Neural progenitor cell (in vitro differentiated cells): ENCODE measurements around the gene ARFRP1. TPM values are rescaled to one million over a fixed set of nuclear protein-coding genes. Genes with fewer than 3 reads are reported as not detected.

Experiments
- DNase-seq: peaks from one replicate; pipeline ENCODE4 v3.0.0-alpha.2; 2016; ENCODE audit warnings: low spot score
- H2AFZ ChIP-seq: fragments of 200-600 bp; sonication (generic); replicated peaks from 2 replicates; pipeline ENCODE4 v1.6.1; 2016; ENCODE audit warnings: antibody characterized with exemption
- H3F3A ChIP-seq: fragments of 200-600 bp; sonication (generic); 2 replicates; pipeline ENCODE4 v1.6.1; 2016; ENCODE audit warnings: antibody characterized with exemption, low read depth
- H3K27ac ChIP-seq: fragments of 200-600 bp; sonication (generic); 2 replicates; pipeline ENCODE4 v1.5.1; 2016; ENCODE audit warnings: mild to moderate bottlenecking
- H3K27me3 ChIP-seq: fragments of 200-600 bp; sonication (generic); 2 replicates; pipeline ENCODE4 v1.6.1; 2016; ENCODE audit warnings: mild to moderate bottlenecking, moderate library complexity
- H3K36me3 ChIP-seq: fragments of 200-600 bp; sonication (generic); 2 replicates; pipeline ENCODE4 v1.5.1; 2016
- H3K4me1 ChIP-seq: fragments of 200-600 bp; sonication (generic); 2 replicates; pipeline ENCODE4 v1.6.1; 2016; ENCODE audit warnings: mixed run types
- H3K4me2 ChIP-seq: fragments of 200-600 bp; sonication (generic); 2 replicates; pipeline ENCODE4 v1.6.1; 2016
- H3K4me3 ChIP-seq: fragments of 200-600 bp; sonication (generic); 2 replicates; pipeline ENCODE4 v1.5.1; 2016
- H3K79me2 ChIP-seq: fragments of 200-600 bp; sonication (generic); 2 replicates; pipeline ENCODE4 v1.6.1; 2016; ENCODE audit warnings: low read depth
- H3K9ac ChIP-seq: fragments of 200-600 bp; sonication (generic); 2 replicates; pipeline ENCODE4 v1.6.1; 2016
- H3K9me3 ChIP-seq: fragments of 200-600 bp; sonication (generic); 2 replicates; pipeline ENCODE4 v1.5.1; 2016; ENCODE audit warnings: low read depth
- H4K20me1 ChIP-seq: fragments of 200-600 bp; sonication (generic); 2 replicates; pipeline ENCODE4 v1.6.1; 2016; ENCODE audit warnings: low read depth
- H3K27ac Mint-ChIP-seq: 3 replicates; pipeline ENCODE4 v1.8.0; 2021; ENCODE audit warnings: mixed read lengths
- H3K27me3 Mint-ChIP-seq: 2 replicates; pipeline ENCODE4 v1.8.0; 2022; ENCODE audit warnings: low read depth, mild to moderate bottlenecking, inconsistent platforms, moderate library complexity, mixed read lengths; ENCODE audit not compliant: insufficient read depth
- H3K36me3 Mint-ChIP-seq: 3 replicates; pipeline ENCODE4 v1.8.0; 2021; ENCODE audit warnings: mixed read lengths
- H3K4me1 Mint-ChIP-seq: 3 replicates; pipeline ENCODE4 v1.8.0; 2021; ENCODE audit warnings: mixed read lengths
- H3K4me3 Mint-ChIP-seq: 3 replicates; pipeline ENCODE4 v1.8.0; 2021; ENCODE audit warnings: mild to moderate bottlenecking, moderate library complexity, mixed read lengths
- H3K9me3 Mint-ChIP-seq: 3 replicates; pipeline ENCODE4 v1.8.0; 2020; ENCODE audit warnings: mixed read lengths
- CTCF ChIP-seq: fragments of 200-600 bp; sonication (generic); IDR thresholded peaks from 2 replicates; pipeline ENCODE4 v1.5.1; 2017; ENCODE audit warnings: antibody characterized with exemption, mild to moderate bottlenecking
- EZH2 ChIP-seq: fragments of 200-600 bp; sonication (generic); IDR thresholded peaks from 2 replicates; pipeline ENCODE4 v1.6.1; 2017; ENCODE audit warnings: antibody characterized with exemption, mild to moderate bottlenecking, moderate library complexity
- EZH2phosphoT487 ChIP-seq: fragments of 200-600 bp; sonication (generic); IDR thresholded peaks from 2 replicates; pipeline ENCODE4 v1.6.1; 2017; ENCODE audit warnings: antibody characterized with exemption
- small RNA-seq: library from RNA; depleted of rRNA; stranded (forward); fragments of <200 nt; gene quantifications from one replicate; pipeline ENCODE3, GENCODE V24; 2015
- total RNA-seq: library from RNA; depleted of rRNA; stranded (reverse); fragments of >200 nt; gene quantifications from 2 replicates; pipeline ENCODE4 v1.2.3, GENCODE V29; 2015; ENCODE audit warnings: low replicate concordance

Gene ARFRP1
- total RNA-seq, 1 donor from 2014 or later: 18.3 TPM

- Histone ChIP-seq H3K27me3 (peaks cover 22% of the 10 kb centered on the region), H3K4me3 (no peak overlapping the region), H3K4me2 (no peak overlapping the region), H3K27ac (no peak overlapping the region), H2AFZ (no peak overlapping the region), H3K9me3 (no peaks in the 10 kb centered on the region), H3K9ac (no peak overlapping the region), H3K79me2 (no peaks in the 10 kb centered on the region), H4K20me1 (peaks cover 20% of the 10 kb centered on the region), H3F3A (peaks cover 22% of the 10 kb centered on the region), H3K36me3 (no peaks in the 10 kb centered on the region), H3K4me1 (peaks cover 10% of the 10 kb centered on the region)
- no peak for DNase-seq
- no peaks in the 10 kb centered on the region for H3K36me3 Mint-ChIP-seq
- TF ChIP-seq EZH2 (no peak), EZH2phosphoT487 (no peak), CTCF (no peak)
- no peak overlapping the region for H3K4me3 Mint-ChIP-seq
- H3K27ac Mint-ChIP-seq: no peak overlapping the region
- peaks cover 14% of the 10 kb centered on the region for H3K4me1 Mint-ChIP-seq
- H3K27me3 Mint-ChIP-seq: peaks cover 4% of the 10 kb centered on the region
- H3K9me3 Mint-ChIP-seq: no peaks in the 10 kb centered on the region
These were observed 58.7 kb downstream of the ARFRP1 start for GRCh38 chr20:63648895-63649589.

Small RNA genes within 50 kb of the gene (small RNA-seq; reads per million reads assigned to genes)
- gene LIME1 (not detected), gene TNFRSF6B (not detected)

Other genes starting within 250 kb of the ARFRP1 start
- 39.5 and 106 TPM in 2 replicates for gene KCNQ2, start 235.3 kb downstream of the ARFRP1 start, total RNA-seq
- gene EEF1A2, start 208.9 kb downstream of the ARFRP1 start, total RNA-seq: 0.54 and 1.5 TPM in 2 replicates
- 4.1 and 82.2 TPM in 2 replicates for gene PPDPF, start 187.2 kb downstream of the ARFRP1 start, total RNA-seq
- gene PTK6, start 170.6 kb downstream of the ARFRP1 start, total RNA-seq: not detected in 2 replicates
- gene SRMS, start 160.2 kb downstream of the ARFRP1 start, total RNA-seq: not detected in 2 replicates
- 0.39 and 9.0 TPM in 2 replicates for gene FNDC11, start 153.8 kb downstream of the ARFRP1 start, total RNA-seq
- 2.9 and 17.7 TPM in 2 replicates for gene HELZ2, start 133.7 kb downstream of the ARFRP1 start, total RNA-seq
- 8.0 and 18.6 TPM in 2 replicates for gene GMEB2, start 80.9 kb downstream of the ARFRP1 start, total RNA-seq
- gene STMN3, start 54.6 kb downstream of the ARFRP1 start, total RNA-seq: 3.3 and 6.1 TPM in 2 replicates
- 6.0 and 16.7 TPM in 2 replicates for gene RTEL1, start 49.7 kb downstream of the ARFRP1 start, total RNA-seq
- 0.25 TPM in 1 of 2 replicates, not detected in the other for gene TNFRSF6B, start 11.3 kb downstream of the ARFRP1 start, total RNA-seq
- gene ZGPAT, start 63 bp upstream of the ARFRP1 start, total RNA-seq: 8.2 and 26.8 TPM in 2 replicates
- 0.47 and 10.9 TPM in 2 replicates for gene LIME1, start 28.7 kb upstream of the ARFRP1 start, total RNA-seq
- 12.0 and 58.0 TPM in 2 replicates for gene SLC2A4RG, start 31.8 kb upstream of the ARFRP1 start, total RNA-seq
- 8.1 and 13.9 TPM in 2 replicates for gene ZBTB46, start 123.3 kb upstream of the ARFRP1 start, total RNA-seq
- not detected in 2 replicates for gene ABHD16B, start 153.5 kb upstream of the ARFRP1 start, total RNA-seq
- 66.6 and 80.1 TPM in 2 replicates for gene TPD52L2, start 157.3 kb upstream of the ARFRP1 start, total RNA-seq
- 17.2 and 37.9 TPM in 2 replicates for gene DNAJC5, start 187.2 kb upstream of the ARFRP1 start, total RNA-seq
- 10.8 and 22.7 TPM in 2 replicates for gene UCKL1, start 248.4 kb upstream of the ARFRP1 start, total RNA-seq